GM23248 (cell line): ENCODE results near the gene SAMD14. TPM values are rescaled to one million over a fixed set of nuclear protein-coding genes. Genes with fewer than 3 reads are reported as not detected.

Experiments used
- DNase-seq: peaks from one replicate; pipeline ENCODE4 v3.0.0-alpha.2; 2015
- H2AFZ ChIP-seq: fragments of 200-600 bp; sonication (generic); 2 replicates; pipeline ENCODE4 v1.6.1; 2016; ENCODE audit warnings: antibody characterized with exemption
- H3F3A ChIP-seq: fragments of 200-600 bp; sonication (generic); 2 replicates; pipeline ENCODE4 v1.6.1; 2016; ENCODE audit warnings: mild to moderate bottlenecking, antibody characterized with exemption, mixed run types; ENCODE audit not compliant: insufficient read depth
- H3K27ac ChIP-seq: fragments of 200-600 bp; sonication (generic); 2 replicates; pipeline ENCODE4 v1.5.1; 2016; ENCODE audit warnings: mild to moderate bottlenecking
- H3K27me3 ChIP-seq: fragments of 200-600 bp; sonication (generic); replicated peaks from 2 replicates; pipeline ENCODE4 v1.6.1; 2016; ENCODE audit warnings: mild to moderate bottlenecking; ENCODE audit not compliant: insufficient read depth
- H3K36me3 ChIP-seq: fragments of 200-600 bp; sonication (generic); 2 replicates; pipeline ENCODE4 v1.6.1; 2016; ENCODE audit warnings: low read depth, mild to moderate bottlenecking
- H3K4me1 ChIP-seq: fragments of 200-600 bp; sonication (generic); 2 replicates; pipeline ENCODE4 v1.6.1; 2016; ENCODE audit warnings: mild to moderate bottlenecking; ENCODE audit not compliant: insufficient read depth
- H3K4me2 ChIP-seq: fragments of 200-600 bp; sonication (generic); one replicate; pipeline ENCODE4 v1.6.1; 2016; ENCODE audit warnings: mild to moderate bottlenecking; ENCODE audit not compliant: unreplicated experiment
- H3K4me3 ChIP-seq: fragments of 200-600 bp; sonication (generic); 2 replicates; pipeline ENCODE4 v1.5.1; 2016; ENCODE audit warnings: mild to moderate bottlenecking
- H3K79me2 ChIP-seq: fragments of 200-600 bp; sonication (generic); 2 replicates; pipeline ENCODE4 v1.6.1; 2016; ENCODE audit warnings: mild to moderate bottlenecking; ENCODE audit not compliant: insufficient read depth
- H3K9ac ChIP-seq: fragments of 200-600 bp; sonication (generic); 2 replicates; pipeline ENCODE4 v1.6.1; 2016; ENCODE audit warnings: mild to moderate bottlenecking
- H3K9me2 ChIP-seq: fragments of 200-600 bp; sonication (generic); 2 replicates; pipeline ENCODE4 v1.6.1; 2016; ENCODE audit warnings: mixed run types, mild to moderate bottlenecking, moderate library complexity; ENCODE audit not compliant: insufficient read depth
- H3K9me3 ChIP-seq: fragments of 200-600 bp; sonication (generic); one replicate; pipeline ENCODE4 v1.6.1; 2017; ENCODE audit warnings: low read depth
- H4K20me1 ChIP-seq: fragments of 200-600 bp; sonication (generic); 2 replicates; pipeline ENCODE4 v1.6.0; 2016; ENCODE audit not compliant: insufficient read depth
- EZH2 ChIP-seq: fragments of 200-600 bp; sonication (generic); IDR thresholded peaks from 2 replicates; pipeline ENCODE4 v1.6.1; 2018; ENCODE audit warnings: antibody characterized with exemption, mild to moderate bottlenecking; ENCODE audit not compliant: insufficient read depth, poor library complexity, severe bottlenecking
- EZH2phosphoT487 ChIP-seq: fragments of 200-600 bp; sonication (generic); IDR thresholded peaks from 2 replicates; pipeline ENCODE4 v1.6.1; 2018; ENCODE audit warnings: antibody characterized with exemption, moderate library complexity, mild to moderate bottlenecking, low read depth; ENCODE audit not compliant: insufficient read depth
- WGBS, 2 experiments: methylation state at CpG; one replicate each; pipeline ENCODE4 v1.1.6; 2015 to 2017; ENCODE audit warnings: low lambda C conversion rate in 2 of 2, low coverage in 1 of 2; ENCODE audit errors: missing lambda C conversion rate in 2 of 2; 5-methylcytosine and 5-hydroxymethylcytosine counted together
- in situ Hi-C: fragments of 300-500 bp; cut with MboI; formaldehyde crosslinking; loops from 2 replicates; pipeline ENCODE4 v1.15.0; 2020
- polyA plus RNA-seq: library from polyadenylated mRNA; unstranded; fragments of >200 nt; fragmentation: Nextera tagmentation; extraction: Ambion mirVana; gene quantifications from 2 replicates; pipeline ENCODE4 v1.2.1, GENCODE V29; 2016
- total RNA-seq: library from RNA; depleted of rRNA; stranded (reverse); fragments of >200 nt; shearing (Covaris generic); gene quantifications from 2 replicates; pipeline ENCODE4 v1.2.3, GENCODE V29; 2014; rRNA removed

The SAMD14 gene
- total RNA-seq (3.0 and 4.4 TPM in 2 replicates), polyA plus RNA-seq (1.3 TPM in 2 replicates)

DNA sequence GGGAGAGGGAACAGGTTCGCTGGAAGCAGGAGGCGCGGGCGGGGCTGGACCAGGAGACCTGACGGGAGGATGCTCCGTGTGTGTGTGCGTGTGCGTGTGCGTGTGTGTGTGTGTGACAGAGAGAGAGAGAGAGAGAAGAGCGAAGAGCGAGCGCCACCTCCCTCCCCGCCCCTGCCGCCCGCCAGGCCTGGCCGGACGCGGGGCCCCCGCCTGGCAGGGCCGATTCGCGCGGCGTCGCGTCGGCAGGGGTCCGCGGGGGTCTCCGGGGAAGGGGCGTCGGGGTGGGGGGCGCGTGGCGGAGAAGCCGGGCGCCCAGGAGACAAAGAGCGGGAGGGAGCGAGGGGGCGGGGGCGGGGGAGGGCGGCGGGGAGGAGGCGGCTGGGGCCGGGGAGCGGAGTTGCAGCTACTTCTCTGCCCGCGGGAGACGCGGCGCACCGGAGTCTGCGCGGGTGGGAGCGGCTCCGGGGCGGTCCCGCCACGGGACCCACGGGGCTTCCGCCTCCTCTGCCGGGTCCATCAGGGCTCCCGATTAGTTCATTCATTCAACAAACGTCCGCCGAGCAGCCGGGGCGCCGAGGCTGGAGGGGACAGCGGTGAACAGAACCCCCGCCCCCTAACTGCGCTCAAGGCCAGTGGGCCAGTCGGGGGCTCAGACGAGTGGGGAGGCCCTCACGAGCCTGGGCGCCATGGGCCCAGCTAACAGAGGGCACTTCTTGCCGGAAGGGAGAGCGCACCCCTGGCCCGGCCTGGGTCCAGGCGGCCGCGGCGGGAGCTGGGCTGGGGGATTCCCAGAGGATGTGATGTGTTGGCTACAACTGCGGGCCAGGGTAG lies at the start of gene SAMD14:
SAMD14 (minus strand) TSS at position 433 of the 831 bp plus-strand sequence. CDS start 5,201 bp downstream, outside the sequence.
- peak; percentile 67 for DNase-seq
- TF ChIP-seq EZH2 (no peak), EZH2phosphoT487 (no peak)
- WGBS, 2 experiments, result 7 to 15% methylated on average over 25 to 83 of the region's 84 CpGs
- peak within 1 kb of the TSS; percentile 71 for H3K4me3 ChIP-seq
- peaks cover 30% of the 10 kb centered on the region; the same call in 1 of the 2 replicates for H3F3A ChIP-seq
- no peak within 1 kb of the TSS for H3K27ac ChIP-seq
- H3K9me2 ChIP-seq, result no peaks in the 10 kb centered on the region
- H3K9ac ChIP-seq, result peak within 1 kb of the TSS; percentile 53
- no peaks in the 10 kb centered on the region for H3K27me3 ChIP-seq
- no peaks in the 10 kb centered on the region for H4K20me1 ChIP-seq
- H3K4me1 ChIP-seq, result peaks cover 22% of the 10 kb centered on the region
- in situ Hi-C loops, result no loop called here
- peak within 1 kb of the TSS; percentile 69 for H2AFZ ChIP-seq
- peak within 1 kb of the TSS; percentile 74 for H3K4me2 ChIP-seq
- no peaks in the 10 kb centered on the region for H3K9me3 ChIP-seq
- no peaks in the 10 kb centered on the region for H3K79me2 ChIP-seq
- H3K36me3 ChIP-seq, result no peaks in the 10 kb centered on the region

DNA sequence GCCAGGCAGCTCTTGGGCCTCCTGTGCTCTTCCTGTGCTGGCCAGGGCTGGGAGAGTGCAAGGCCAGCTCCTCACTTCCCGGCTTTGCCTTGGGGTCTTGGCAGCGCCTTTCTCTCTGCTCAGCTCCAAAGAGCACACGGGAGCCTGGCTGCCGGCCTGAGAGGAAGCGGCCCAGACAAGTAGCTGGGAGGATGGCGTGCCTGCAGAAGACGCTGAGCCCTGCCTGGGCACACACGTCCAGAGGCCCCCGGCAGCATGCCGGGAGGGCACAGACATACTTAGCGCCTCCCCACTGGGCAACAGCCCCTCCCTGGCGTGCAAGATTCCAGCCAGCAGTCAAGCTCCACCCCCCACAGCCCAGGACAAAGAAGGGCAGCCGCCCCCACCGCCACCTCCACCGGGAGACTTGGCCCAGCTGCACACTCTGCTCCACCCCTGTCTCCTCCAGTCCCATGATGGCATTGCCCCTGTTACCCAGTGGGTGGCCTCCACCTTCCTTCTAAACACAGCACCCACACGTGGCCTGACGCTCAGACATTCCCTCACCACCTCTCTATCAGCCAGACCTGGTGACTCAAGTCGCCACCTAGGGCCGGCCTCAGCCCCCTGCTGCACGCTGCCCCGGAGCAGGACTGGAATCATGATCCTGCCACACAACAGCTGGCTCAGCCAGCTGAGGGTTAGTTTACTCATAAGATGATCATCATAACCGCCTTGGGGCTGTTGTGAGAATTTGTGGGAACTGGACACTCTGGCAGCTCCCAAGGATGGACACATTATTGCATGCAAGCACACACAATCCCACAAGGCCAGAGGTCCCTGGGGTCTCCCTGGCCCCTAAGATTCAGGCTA lies 48.2 kb upstream of the SAMD14 start:
- Histone ChIP-seq H4K20me1 (no peaks in the 10 kb centered on the region), H3K9me2 (no peaks in the 10 kb centered on the region), H3K27ac (peak overlapping the region; percentile 100), H3K27me3 (no peaks in the 10 kb centered on the region), H2AFZ (no peak overlapping the region), H3K4me3 (no peak overlapping the region), H3K79me2 (no peaks in the 10 kb centered on the region), H3K36me3 (no peaks in the 10 kb centered on the region), H3K9ac (peak overlapping the region; percentile 100), H3K4me2 (peak overlapping the region; percentile 46), H3K4me1 (peaks cover 49% of the 10 kb centered on the region), H3K9me3 (no peaks in the 10 kb centered on the region), H3F3A (peaks cover 73% of the 10 kb centered on the region)
- in situ Hi-C loops, result no loop called here
- TF ChIP-seq EZH2 (no peak), EZH2phosphoT487 (0 out of 2 replicates have a peak, but pooled peaks have one; percentile 19)
- 0 to 3% methylated on average over 18 to 21 of the region's 22 CpGs for WGBS, 2 experiments
- peak; percentile 99 for DNase-seq

DNA sequence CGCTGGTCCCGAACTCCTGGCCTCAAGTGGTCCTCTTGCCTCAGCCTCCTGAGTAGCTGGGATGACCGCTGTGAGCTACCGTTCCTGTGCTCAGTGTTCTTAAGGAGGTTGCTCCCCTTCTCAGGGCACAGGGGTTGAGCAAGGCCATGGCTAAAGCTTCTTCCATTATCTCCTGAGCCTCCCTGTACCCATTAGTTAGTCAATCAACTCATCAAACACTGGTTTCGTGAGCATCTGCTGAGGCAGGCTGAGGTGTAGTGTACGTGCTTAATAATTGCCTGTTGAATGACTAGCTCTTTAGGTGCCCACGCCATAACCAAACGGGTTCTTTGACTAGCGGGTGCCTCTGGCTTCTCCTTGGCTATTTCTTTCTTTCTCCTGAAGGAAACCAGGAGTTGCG lies 47.5 kb upstream of the SAMD14 start:
- DNase-seq, result peak; percentile 49
- in situ Hi-C loops, result no loop called here
- no peaks in the 10 kb centered on the region for H4K20me1 ChIP-seq
- H3K79me2 ChIP-seq, result no peaks in the 10 kb centered on the region
- no peaks in the 10 kb centered on the region for H3K9me3 ChIP-seq
- H3K9me2 ChIP-seq, result no peaks in the 10 kb centered on the region
- peak overlapping the region; percentile 100 for H3K9ac ChIP-seq
- peaks cover 73% of the 10 kb centered on the region for H3F3A ChIP-seq
- H3K4me2 ChIP-seq, result peak overlapping the region; percentile 19
- no peak overlapping the region for H2AFZ ChIP-seq
- H3K36me3 ChIP-seq, result no peaks in the 10 kb centered on the region
- no peak overlapping the region for H3K4me3 ChIP-seq
- 75 to 83% methylated on average over 10 of the region's 10 CpGs for WGBS, 2 experiments
- H3K27ac ChIP-seq, result peak overlapping the region; percentile 100
- peaks cover 55% of the 10 kb centered on the region for H3K4me1 ChIP-seq
- TF ChIP-seq EZH2phosphoT487 (no peak), EZH2 (no peak)
- H3K27me3 ChIP-seq, result no peaks in the 10 kb centered on the region

DNA sequence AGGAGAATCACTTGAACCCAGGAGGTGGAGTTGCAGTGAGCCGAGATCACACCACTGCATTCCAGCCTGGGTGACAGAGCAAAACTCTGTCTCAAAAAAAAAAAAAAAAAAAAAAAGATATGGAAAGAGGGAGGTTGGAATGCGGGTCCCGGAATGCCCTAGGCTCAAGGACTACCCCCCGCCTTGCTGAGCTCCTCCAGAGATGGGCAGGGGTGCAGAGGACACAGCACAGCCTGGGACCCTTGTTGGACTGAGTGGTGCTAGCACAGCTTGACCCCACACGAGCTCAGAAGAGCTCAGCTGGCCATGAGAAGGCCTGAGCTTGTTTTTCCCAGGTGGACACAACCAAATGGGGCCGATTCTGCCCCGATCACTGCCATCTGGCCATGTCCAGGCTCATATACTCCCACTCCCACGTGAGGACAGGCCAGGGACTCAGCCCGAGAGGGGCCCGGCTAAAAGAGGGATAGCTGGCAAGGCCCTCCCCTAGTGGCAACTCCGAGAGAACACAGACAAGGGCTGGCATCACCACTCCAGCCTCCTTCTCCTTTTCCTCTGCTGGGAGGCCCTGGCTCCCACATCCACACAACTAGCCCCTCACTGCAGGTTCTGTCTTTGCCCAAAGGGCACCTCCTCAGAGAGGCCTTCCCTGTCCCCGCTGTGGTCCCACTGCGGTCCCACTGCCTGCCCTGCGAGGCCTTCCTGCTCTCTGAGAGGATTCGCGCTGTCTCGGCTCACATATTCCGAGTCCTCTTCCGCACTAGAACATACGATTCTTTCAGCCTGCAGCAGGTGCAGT lies 46.8 kb upstream of the SAMD14 start:
- H3K27me3 ChIP-seq, result no peaks in the 10 kb centered on the region
- H3K36me3 ChIP-seq, result no peaks in the 10 kb centered on the region
- TF ChIP-seq EZH2phosphoT487 (no peak), EZH2 (no peak)
- H4K20me1 ChIP-seq, result no peaks in the 10 kb centered on the region
- H3K27ac ChIP-seq, result peak overlapping the region; percentile 100
- H3K79me2 ChIP-seq, result no peaks in the 10 kb centered on the region
- H3F3A ChIP-seq, result peaks cover 67% of the 10 kb centered on the region
- H3K4me3 ChIP-seq, result no peak overlapping the region
- no peaks in the 10 kb centered on the region for H3K9me3 ChIP-seq
- no peaks in the 10 kb centered on the region for H3K9me2 ChIP-seq
- no peak overlapping the region for H3K4me2 ChIP-seq
- H3K4me1 ChIP-seq, result peaks cover 55% of the 10 kb centered on the region
- H2AFZ ChIP-seq, result no peak overlapping the region
- peak; percentile 41 for DNase-seq
- WGBS, 2 experiments, result 84 to 86% methylated on average over 20 of the region's 20 CpGs
- H3K9ac ChIP-seq, result peak overlapping the region; percentile 100
- in situ Hi-C loops, result no loop called here
